Naive thymus-derived CD4-positive, alpha-beta T cell (primary cell): ENCODE measurements around the gene MAB21L3. TPM values are rescaled to one million over a fixed set of nuclear protein-coding genes. Genes with fewer than 3 reads are reported as not detected.

ENCODE experiments used
- ATAC-seq: fragments of 150-1000 bp; cut with Tn5 transposase; 2 replicates; pipeline ENCODE4 v1.10.0; 2021; ENCODE audit warnings: mild to moderate bottlenecking, moderate library complexity
- CTCF ChIA-PET: fragments of 350-600 bp; sonication (Branson Sonifier 250); formaldehyde crosslinking; loops from one replicate; lab custom pipeline; 2021; ENCODE audit warnings: antibody characterized with exemption; lab: Charles Lee
- POLR2A ChIA-PET: fragments of 350-600 bp; sonication (Branson Sonifier 250); formaldehyde crosslinking; loops from one replicate; lab custom pipeline; 2021; ENCODE audit warnings: antibody characterized with exemption, inconsistent platforms; lab: Charles Lee
- DNase-seq, 9 donors: peaks; one replicate each; pipeline versions ENCODE4 v3.0.0 to v3.0.0-alpha.2; 2020 to 2022; ENCODE audit warnings: mixed read lengths in 1 of 9
- H3K27ac ChIP-seq: one replicate; pipeline ENCODE4 v1.7.0; 2013; ENCODE audit warnings: mild to moderate bottlenecking, low read depth, low read length, moderate library complexity
- H3K27me3 ChIP-seq, 2 donors: one replicate each; pipeline ENCODE4 v1.7.0; 2013; ENCODE audit warnings: low read length in 2 of 2, mild to moderate bottlenecking in 2 of 2, moderate library complexity in 2 of 2; ENCODE audit not compliant: control insufficient read depth in 2 of 2, insufficient read depth in 2 of 2
- H3K36me3 ChIP-seq, 3 experiments: 1 replicate in 2 of 3; 2 replicates in 1 of 3; pipeline ENCODE4 v1.7.0; 2013; ENCODE audit warnings: low read length in 3 of 3, mild to moderate bottlenecking in 3 of 3, moderate library complexity in 1 of 3; ENCODE audit not compliant: insufficient read depth in 3 of 3, control insufficient read depth in 2 of 3
- H3K4me1 ChIP-seq, 2 donors: one replicate each; pipeline ENCODE4 v1.7.0; 2013; ENCODE audit warnings: low read length in 2 of 2, mild to moderate bottlenecking in 2 of 2, moderate library complexity in 1 of 2; ENCODE audit not compliant: control insufficient read depth in 2 of 2, insufficient read depth in 2 of 2
- H3K4me3 ChIP-seq: 2 replicates; pipeline ENCODE4 v1.7.0; 2013; ENCODE audit warnings: mild to moderate bottlenecking, low read length
- H3K9me3 ChIP-seq, 3 experiments: 1 replicate in 2 of 3; 2 replicates in 1 of 3; pipeline ENCODE4 v1.7.0; 2013; ENCODE audit warnings: low read length in 3 of 3; ENCODE audit not compliant: control insufficient read depth in 2 of 3
- H3K27ac Mint-ChIP-seq, 9 donors: one replicate each; pipeline ENCODE4 v1.8.0; 2020 to 2022; ENCODE audit warnings: mixed read lengths in 9 of 9, mild to moderate bottlenecking in 8 of 9, moderate library complexity in 5 of 9, inconsistent platforms in 2 of 9
- H3K27me3 Mint-ChIP-seq, 5 donors: one replicate each; pipeline ENCODE4 v1.8.0; 2021 to 2022; ENCODE audit warnings: mixed read lengths in 5 of 5, mild to moderate bottlenecking in 1 of 5
- H3K36me3 Mint-ChIP-seq, 5 donors: one replicate each; pipeline ENCODE4 v1.8.0; 2020 to 2022; ENCODE audit warnings: mixed read lengths in 5 of 5, mild to moderate bottlenecking in 3 of 5, inconsistent platforms in 1 of 5
- H3K4me1 Mint-ChIP-seq, 7 donors: one replicate each; pipeline ENCODE4 v1.8.0; 2020 to 2022; ENCODE audit warnings: mixed read lengths in 7 of 7, mild to moderate bottlenecking in 3 of 7, inconsistent platforms in 1 of 7
- H3K4me3 Mint-ChIP-seq, 10 donors: one replicate each; pipeline ENCODE4 v1.8.0; 2020 to 2022; ENCODE audit warnings: mild to moderate bottlenecking in 10 of 10, mixed read lengths in 10 of 10, moderate library complexity in 6 of 10, inconsistent platforms in 2 of 10
- H3K9me3 Mint-ChIP-seq, 11 donors: one replicate each; pipeline ENCODE4 v1.8.0; 2020 to 2022; ENCODE audit warnings: mixed read lengths in 11 of 11, mild to moderate bottlenecking in 4 of 11, inconsistent platforms in 1 of 11, moderate library complexity in 1 of 11
- intact Hi-C, 2 donors: fragments of 100-400 bp; cut with micrococcal nuclease; formaldehyde crosslinking; loops; one replicate each; pipeline ENCODE4 v1.15.1; 2023
- polyA plus RNA-seq, 2 donors: library from polyadenylated mRNA; unstranded; fragments of 300-500 nt; fragmentation: Illumina TruSeq; gene quantifications; one replicate each; pipeline ENCODE4 v1.2.3, GENCODE V29; 2021
- total RNA-seq, 6 experiments: library from RNA in 5 of 6; stranded (reverse) in 5 of 6; gene quantifications; 1 replicate in 5 of 6; 2 replicates in 1 of 6; pipeline ENCODE4 v1.2.3 and lab custom pipeline; 2021 to 2026

Gene MAB21L3
- total and polyA plus RNA-seq, 7 experiments from 2014 or later: 0.12 TPM; not detected in 6

GRCh38 chr1:116092752-116093489 lies 18.3 kb upstream of the MAB21L3 start:
- peaks cover 21 to 67% (median 39%) of the 10 kb centered on the region in 5 donors for H3K27me3 Mint-ChIP-seq
- DNase-seq (no peak), ATAC-seq (no peak)
- H3K4me3 Mint-ChIP-seq: no peak overlapping the region
- H3K27ac Mint-ChIP-seq: no peak overlapping the region
- no peaks in the 10 kb centered on the region for H3K4me1 ChIP-seq
- H3K9me3 ChIP-seq: peaks cover 0 to 23% (median 0%) of the 10 kb centered on the region in 3 experiments
- H3K36me3 ChIP-seq: no peaks in the 10 kb centered on the region
- H3K36me3 Mint-ChIP-seq: peaks cover 0 to 27% (median 5%) of the 10 kb centered on the region in 5 donors
- no peak overlapping the region for H3K27ac ChIP-seq
- H3K4me1 Mint-ChIP-seq: peaks cover 0 to 1% (median 0%) of the 10 kb centered on the region in 7 donors
- intact Hi-C loops: no loop called here
- ChIA-PET CTCF (no interaction called here), POLR2A (no interaction called here)
- no peaks in the 10 kb centered on the region for H3K27me3 ChIP-seq
- H3K9me3 Mint-ChIP-seq: peaks cover 14 to 88% (median 49%) of the 10 kb centered on the region in 11 donors
- H3K4me3 ChIP-seq: no peak overlapping the region

GRCh38 chr1:116095027-116095426 lies 16.2 kb upstream of the MAB21L3 start:
- peaks cover 0 to 19% (median 5%) of the 10 kb centered on the region in 5 donors for H3K36me3 Mint-ChIP-seq
- ChIA-PET POLR2A (no interaction called here), CTCF (no interaction called here)
- H3K36me3 ChIP-seq: no peaks in the 10 kb centered on the region
- peaks cover 8 to 67% (median 34%) of the 10 kb centered on the region in 11 donors for H3K9me3 Mint-ChIP-seq
- ATAC-seq (no peak), DNase-seq (no peak)
- H3K27me3 Mint-ChIP-seq: peaks cover 24 to 57% (median 27%) of the 10 kb centered on the region in 5 donors
- no peak overlapping the region for H3K27ac ChIP-seq
- H3K4me1 ChIP-seq: no peaks in the 10 kb centered on the region
- H3K4me1 Mint-ChIP-seq: peaks cover 0 to 1% (median 0%) of the 10 kb centered on the region in 7 donors
- no peak overlapping the region for H3K4me3 ChIP-seq
- no peak overlapping the region for H3K4me3 Mint-ChIP-seq
- no peaks in the 10 kb centered on the region for H3K27me3 ChIP-seq
- intact Hi-C loops: no loop called here
- peaks cover 0 to 13% (median 0%) of the 10 kb centered on the region in 3 experiments for H3K9me3 ChIP-seq
- H3K27ac Mint-ChIP-seq: no peak overlapping the region

- intact Hi-C loops: no loop called here
- CTCF ChIA-PET: no interaction called here
- POLR2A ChIA-PET: no interaction called here
These were observed 15.1 kb upstream of the MAB21L3 start for GRCh38 chr1:116096013-116096618.

DNA sequence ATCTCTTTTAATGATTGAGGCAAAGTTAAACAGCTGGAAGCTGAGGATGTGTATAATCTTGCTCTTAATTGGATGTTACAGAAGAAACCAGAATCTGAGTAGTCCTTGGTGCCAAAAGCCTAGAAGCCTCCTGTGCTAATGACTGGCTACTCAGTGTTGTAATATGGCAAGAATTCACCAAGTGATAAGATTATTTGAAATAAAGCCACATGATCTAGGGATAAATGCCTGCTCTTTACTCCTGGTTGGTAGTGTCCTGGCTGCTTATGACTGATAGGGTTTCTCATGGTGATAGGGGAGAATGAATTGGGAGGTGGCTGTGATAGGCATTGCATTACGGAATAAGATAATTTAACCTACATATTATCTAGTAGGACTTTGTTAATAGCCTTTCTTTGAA lies 13.6 kb upstream of the MAB21L3 start:
- peaks cover 3 to 41% (median 20%) of the 10 kb centered on the region in 11 donors for H3K9me3 Mint-ChIP-seq
- intact Hi-C loops: no loop called here
- CTCF ChIA-PET: interaction anchor here (0.6 kb wide), 1 partner anchor 888 kb away, joined by 8 read pairs; no protein-coding TSS in a partner anchor

More at GRCh38 chr1:116096013-116096618, 15.1 kb upstream of the MAB21L3 start:
- Mint-ChIP-seq H3K4me3 (no peak overlapping the region), H3K9me3 (peaks cover 3 to 56% (median 23%) of the 10 kb centered on the region in 11 donors), H3K4me1 (peaks cover 0 to 1% (median 0%) of the 10 kb centered on the region in 7 donors), H3K27ac (no peak overlapping the region), H3K27me3 (peaks cover 21 to 51% (median 27%) of the 10 kb centered on the region in 5 donors), H3K36me3 (peaks cover 0 to 12% (median 4%) of the 10 kb centered on the region in 5 donors)
- Histone ChIP-seq H3K4me1 (no peaks in the 10 kb centered on the region), H3K4me3 (no peak overlapping the region), H3K27ac (no peak overlapping the region), H3K27me3 (no peaks in the 10 kb centered on the region), H3K9me3 (peaks cover 0 to 7% (median 0%) of the 10 kb centered on the region in 3 experiments), H3K36me3 (no peaks in the 10 kb centered on the region)
- DNase-seq (no peak), ATAC-seq (no peak)

GRCh38 chr1:116099379-116099778 lies 11.8 kb upstream of the MAB21L3 start:
- no peak for ATAC-seq
- Mint-ChIP-seq H3K4me3 (no peak overlapping the region), H3K9me3 (peaks cover 2 to 25% (median 12%) of the 10 kb centered on the region in 11 donors), H3K4me1 (peaks cover 0 to 1% (median 0%) of the 10 kb centered on the region in 7 donors), H3K27me3 (peaks cover 12 to 31% (median 14%) of the 10 kb centered on the region in 5 donors), H3K36me3 (peaks cover 0 to 12% (median 0%) of the 10 kb centered on the region in 5 donors), H3K27ac (no peak overlapping the region)
- CTCF ChIA-PET: interaction anchor here (1.4 to 1.7 kb wide), 2 partner anchors 40 to 400 kb away, joined by 3 to 4 read pairs; no protein-coding TSS in a partner anchor
- H3K9me3 ChIP-seq: peaks cover 0 to 4% (median 0%) of the 10 kb centered on the region in 3 experiments
- H3K27me3 ChIP-seq: peaks cover 0 to 2% of the 10 kb centered on the region in 2 donors
- no peak overlapping the region for H3K4me3 ChIP-seq
- POLR2A ChIA-PET: no interaction called here
- DNase-seq: no peak
- intact Hi-C loops: no loop called here
- no peak overlapping the region for H3K27ac ChIP-seq
- H3K4me1 ChIP-seq: no peaks in the 10 kb centered on the region
- H3K36me3 ChIP-seq: no peaks in the 10 kb centered on the region

More for the DNA sequence above, 13.6 kb upstream of the MAB21L3 start:
- no peak for ATAC-seq
- Mint-ChIP-seq H3K27ac (no peak overlapping the region), H3K36me3 (peaks cover 0 to 12% (median 4%) of the 10 kb centered on the region in 5 donors), H3K4me1 (peaks cover 0 to 1% (median 0%) of the 10 kb centered on the region in 7 donors), H3K4me3 (no peak overlapping the region), H3K27me3 (peaks cover 21 to 46% (median 25%) of the 10 kb centered on the region in 5 donors)
- POLR2A ChIA-PET: no interaction called here
- Histone ChIP-seq H3K27ac (no peak overlapping the region), H3K36me3 (no peaks in the 10 kb centered on the region), H3K4me3 (no peak overlapping the region), H3K27me3 (no peaks in the 10 kb centered on the region), H3K9me3 (peaks cover 0 to 4% (median 0%) of the 10 kb centered on the region in 3 experiments), H3K4me1 (no peaks in the 10 kb centered on the region)
- DNase-seq: no peak

DNA sequence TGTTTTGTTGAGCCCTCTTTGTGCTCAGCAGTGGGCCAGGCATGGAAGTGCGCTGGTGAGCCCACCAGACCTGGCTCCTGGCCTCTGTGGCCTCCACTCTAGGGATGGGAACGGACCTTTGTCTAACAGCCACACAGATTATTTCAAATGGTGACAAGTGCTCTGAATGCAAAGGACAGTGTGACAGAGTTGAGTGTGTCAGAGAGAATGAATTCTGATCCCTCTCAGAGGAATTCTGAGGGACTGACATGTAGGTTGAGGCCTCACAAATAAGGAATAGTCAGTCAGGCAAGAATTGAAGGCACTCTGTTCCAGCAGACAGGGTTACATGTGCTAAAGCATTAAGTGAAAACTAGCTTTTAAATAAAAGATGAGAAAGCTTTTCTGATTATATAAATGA lies 11.3 kb upstream of the MAB21L3 start:
- H3K36me3 ChIP-seq: no peaks in the 10 kb centered on the region
- H3K4me3 ChIP-seq: no peak overlapping the region
- no peak overlapping the region for H3K27ac ChIP-seq
- Mint-ChIP-seq H3K4me1 (peaks cover 0 to 1% (median 0%) of the 10 kb centered on the region in 7 donors), H3K27ac (no peak overlapping the region), H3K4me3 (no peak overlapping the region), H3K9me3 (peaks cover 2 to 24% (median 10%) of the 10 kb centered on the region in 11 donors), H3K36me3 (peaks cover 0 to 11% (median 0%) of the 10 kb centered on the region in 5 donors), H3K27me3 (peaks cover 9 to 27% (median 12%) of the 10 kb centered on the region in 5 donors)
- H3K27me3 ChIP-seq: peaks cover 0 to 2% of the 10 kb centered on the region in 2 donors
- intact Hi-C loops: no loop called here
- H3K4me1 ChIP-seq: no peaks in the 10 kb centered on the region
- ATAC-seq (no peak), DNase-seq (no peak)
- ChIA-PET POLR2A (no interaction called here), CTCF (interaction anchor here (1.7 kb wide), 1 partner anchor 39 kb away, joined by 4 read pairs; no protein-coding TSS in a partner anchor)
- H3K9me3 ChIP-seq: peaks cover 0 to 4% (median 0%) of the 10 kb centered on the region in 3 experiments
